Measurements from ENCODE around the gene LAMC1.

DNA sequence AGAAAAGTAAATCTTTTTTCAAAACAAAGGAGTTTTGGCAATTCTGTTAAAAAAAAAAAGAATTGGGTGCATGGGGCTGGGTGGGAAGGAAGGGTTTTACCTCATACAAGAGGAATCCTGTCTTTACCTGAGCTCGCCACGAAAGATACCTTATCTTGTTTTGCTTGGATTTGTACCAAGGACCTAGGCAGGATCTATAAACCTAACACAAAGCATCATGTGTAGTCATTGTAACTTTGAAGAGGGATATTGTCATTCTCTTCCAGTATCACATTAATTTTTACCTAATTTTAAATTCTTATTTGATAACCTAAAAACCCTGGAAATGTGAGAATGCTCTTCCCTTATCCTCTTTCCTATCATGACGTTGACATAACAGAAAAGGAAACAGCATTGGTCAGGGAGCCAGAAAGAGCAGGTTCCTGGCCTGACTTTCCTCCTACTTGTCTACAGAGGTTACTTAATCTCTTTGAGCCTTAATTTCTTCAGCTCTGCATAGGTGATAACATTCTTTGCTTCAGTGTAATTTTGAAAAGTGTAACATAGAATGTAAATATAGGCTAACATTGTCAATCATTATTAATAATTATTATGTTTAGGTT lies 4.0 kb upstream of the LAMC1 start:
- TF ChIP-seq, protein P1, sequence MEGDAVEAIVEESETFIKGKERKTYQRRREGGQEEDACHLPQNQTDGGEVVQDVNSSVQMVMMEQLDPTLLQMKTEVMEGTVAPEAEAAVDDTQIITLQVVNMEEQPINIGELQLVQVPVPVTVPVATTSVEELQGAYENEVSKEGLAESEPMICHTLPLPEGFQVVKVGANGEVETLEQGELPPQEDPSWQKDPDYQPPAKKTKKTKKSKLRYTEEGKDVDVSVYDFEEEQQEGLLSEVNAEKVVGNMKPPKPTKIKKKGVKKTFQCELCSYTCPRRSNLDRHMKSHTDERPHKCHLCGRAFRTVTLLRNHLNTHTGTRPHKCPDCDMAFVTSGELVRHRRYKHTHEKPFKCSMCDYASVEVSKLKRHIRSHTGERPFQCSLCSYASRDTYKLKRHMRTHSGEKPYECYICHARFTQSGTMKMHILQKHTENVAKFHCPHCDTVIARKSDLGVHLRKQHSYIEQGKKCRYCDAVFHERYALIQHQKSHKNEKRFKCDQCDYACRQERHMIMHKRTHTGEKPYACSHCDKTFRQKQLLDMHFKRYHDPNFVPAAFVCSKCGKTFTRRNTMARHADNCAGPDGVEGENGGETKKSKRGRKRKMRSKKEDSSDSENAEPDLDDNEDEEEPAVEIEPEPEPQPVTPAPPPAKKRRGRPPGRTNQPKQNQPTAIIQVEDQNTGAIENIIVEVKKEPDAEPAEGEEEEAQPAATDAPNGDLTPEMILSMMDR (IDR thresholded peaks at IDR 0.05) = no peak
- TF ChIP-seq POLR2A (IDR thresholded peaks at IDR 0.05) = no peak
